GM18520 (cell line): ENCODE results near the gene REXO4.
A peak's percentile ranks its signal among the peaks of the same experiment; 100 is the strongest.
"Not testable (repeated sequence)": the region's sequence is repeated elsewhere in the genome, so short reads cannot be mapped to it uniquely, and the experiment has no call there.

Source experiments
- ATAC-seq: cut with Tn5 transposase; IDR thresholded peaks from one replicate; pipeline ENCODE4 v1.9.1; 2021; ENCODE audit not compliant: unreplicated experiment

REXO4 gene

GRCh38 chr9:133421615-133422542, 4.1 kb upstream of the REXO4 start, which contains the start of gene ADAMTS13:
ADAMTS13 (plus strand) TSS chr9:133422367; CDS start chr9:133422444, 77 bp downstream.
- peak; percentile 28 for ATAC-seq

- no peak for ATAC-seq
These were observed 2.6 kb upstream of the REXO4 start for GRCh38 chr9:133420392-133420827.

GRCh38 chr9:133419005-133419404, 1.2 kb upstream of the REXO4 start:
- ATAC-seq = no peak

GRCh38 chr9:133415170-133415569, 2.6 kb downstream of the REXO4 start:
- no peak for ATAC-seq

- no peak for ATAC-seq
These were observed 9.8 kb downstream of the REXO4 start for GRCh38 chr9:133408042-133408441.

- ATAC-seq = peak; percentile 43
These were observed 11.1 kb downstream of the REXO4 start for GRCh38 chr9:133406480-133407307.

- no peak for ATAC-seq
These were observed 12.0 kb downstream of the REXO4 start for GRCh38 chr9:133405508-133406438.

- no peak for ATAC-seq
These were observed 13.3 kb downstream of the REXO4 start for GRCh38 chr9:133404454-133405002.

- ATAC-seq = no peak
These were observed 13.9 kb downstream of the REXO4 start for GRCh38 chr9:133403766-133404453.

GRCh38 chr9:133402689-133403088, 15.1 kb downstream of the REXO4 start:
- no peak for ATAC-seq

GRCh38 chr9:133401588-133401987, 16.2 kb downstream of the REXO4 start:
- no peak for ATAC-seq

- no peak for ATAC-seq
These were observed 17.5 kb downstream of the REXO4 start for GRCh38 chr9:133400292-133400691.

GRCh38 chr9:133397895-133398294, 19.9 kb downstream of the REXO4 start:
- no peak for ATAC-seq

GRCh38 chr9:133397370-133397769, 20.4 kb downstream of the REXO4 start:
- no peak for ATAC-seq

GRCh38 chr9:133396952-133397351, 20.9 kb downstream of the REXO4 start:
- no peak for ATAC-seq

- ATAC-seq = no peak
These were observed 23.0 kb downstream of the REXO4 start for GRCh38 chr9:133394687-133395271.

- ATAC-seq = no peak
These were observed 24.4 kb downstream of the REXO4 start for GRCh38 chr9:133393399-133393798.

GRCh38 chr9:133392308-133392707, 25.5 kb downstream of the REXO4 start:
- ATAC-seq = not testable (repeated sequence)

- ATAC-seq = not testable (repeated sequence)
These were observed 26.4 kb downstream of the REXO4 start for GRCh38 chr9:133391449-133391848.
